IMR-90 (cell line): Measurements from ENCODE around the gene INPP5A. TPM values are rescaled to one million over a fixed set of nuclear protein-coding genes. Genes with fewer than 3 reads are reported as not detected.

Experiments used
- ATAC-seq: fragments of 200-7000 bp; cut with Tn5 transposase; 2 replicates; pipeline ENCODE4 v1.9.1; 2020; ENCODE audit warnings: low read depth, mild to moderate bottlenecking, moderate library complexity
- BruUV-seq: library from RNA; stranded (reverse); fragments of 400-500 nt; replicated peaks from 2 replicates; lab custom pipeline; 2021; lab: Mats Ljungman, UMichigan
- CTCF ChIA-PET: fragments of 300-600 bp; formaldehyde crosslinking; extraction: SDS; loops from one replicate; lab custom pipeline; 2021; ENCODE audit warnings: antibody characterized with exemption; lab: Yijun Ruan, JAX
- POLR2A ChIA-PET: fragments of 300-600 bp; sonication (Branson Sonifier 250); formaldehyde crosslinking; loops from one replicate; lab custom pipeline; 2022; ENCODE audit warnings: antibody characterized with exemption; ENCODE audit not compliant: unreplicated experiment; lab: Charles Lee
- DNase-seq: peaks from one replicate; pipeline ENCODE4 v3.0.0; 2013
- H2AFZ ChIP-seq: replicated peaks from 2 replicates; pipeline ENCODE3; 2013; ENCODE audit warnings: low read length, mild to moderate bottlenecking; ENCODE audit not compliant: poor library complexity
- H2AK5ac ChIP-seq: 2 replicates; pipeline ENCODE4 v1.6.1; 2013; ENCODE audit warnings: low read depth, low read length, inconsistent platforms
- H2AK9ac ChIP-seq: replicated peaks from 2 replicates; pipeline ENCODE3; 2013; ENCODE audit warnings: mild to moderate bottlenecking, low read depth, low read length, moderate library complexity; ENCODE audit not compliant: poor library complexity
- H2BK120ac ChIP-seq: 2 replicates; pipeline ENCODE4 v1.6.1; 2013; ENCODE audit warnings: low read depth, low read length, inconsistent platforms
- H2BK15ac ChIP-seq: 3 replicates; pipeline ENCODE4 v1.6.1; 2013; ENCODE audit warnings: low read depth, low read length, inconsistent platforms
- H2BK20ac ChIP-seq: 2 replicates; pipeline ENCODE4 v1.6.1; 2013; ENCODE audit warnings: low read depth, mild to moderate bottlenecking, inconsistent platforms, low read length, moderate library complexity
- H2BK5ac ChIP-seq: 2 replicates; pipeline ENCODE4 v1.6.1; 2013; ENCODE audit warnings: mild to moderate bottlenecking, low read depth, low read length, inconsistent platforms; ENCODE audit not compliant: poor library complexity, severe bottlenecking
- H3K14ac ChIP-seq: replicated peaks from 2 replicates; pipeline ENCODE4 v1.6.1; 2013; ENCODE audit warnings: low read depth, low read length, inconsistent platforms
- H3K18ac ChIP-seq: 2 replicates; pipeline ENCODE4 v1.6.1; 2013; ENCODE audit warnings: low read depth, low read length, control low read depth
- H3K23ac ChIP-seq: 2 replicates; pipeline ENCODE4 v1.6.1; 2013; ENCODE audit warnings: low read depth, low read length, inconsistent platforms
- H3K27ac ChIP-seq: 2 replicates; pipeline ENCODE4 v1.5.1; 2013; ENCODE audit warnings: mild to moderate bottlenecking, control low read depth, low read length; ENCODE audit not compliant: insufficient read depth
- H3K27me3 ChIP-seq: 2 replicates; pipeline ENCODE4 v1.6.1; 2013; ENCODE audit warnings: low read length; ENCODE audit not compliant: control insufficient read depth, insufficient read depth
- H3K36me3 ChIP-seq: 2 replicates; pipeline ENCODE4 v1.6.1; 2013; ENCODE audit warnings: low read length, mixed read lengths; ENCODE audit not compliant: control insufficient read depth, insufficient read depth
- H3K4ac ChIP-seq: 2 replicates; pipeline ENCODE4 v1.6.1; 2013; ENCODE audit warnings: low read depth, low read length, inconsistent platforms
- H3K4me1 ChIP-seq: 2 replicates; pipeline ENCODE4 v1.6.1; 2013; ENCODE audit warnings: low read length, mixed read lengths; ENCODE audit not compliant: control insufficient read depth, insufficient read depth
- H3K4me2 ChIP-seq: 2 replicates; pipeline ENCODE4 v1.6.1; 2013; ENCODE audit warnings: low read depth, mild to moderate bottlenecking, control low read depth, low read length, moderate library complexity
- H3K4me3 ChIP-seq: 2 replicates; pipeline ENCODE4 v1.5.1; 2013; ENCODE audit warnings: low read depth, mild to moderate bottlenecking, control low read depth, low read length, moderate library complexity; ENCODE audit not compliant: insufficient read depth
- H3K56ac ChIP-seq: 2 replicates; pipeline ENCODE4 v1.6.1; 2013; ENCODE audit warnings: low read length, inconsistent platforms; ENCODE audit not compliant: insufficient read depth; ENCODE audit errors: extremely low read depth
- H3K79me1 ChIP-seq, 2 experiments: 2 replicates each; pipeline ENCODE4 v1.6.1; 2013; ENCODE audit warnings: low read length in 2 of 2, inconsistent platforms in 1 of 2, low read depth in 1 of 2
- H3K9ac ChIP-seq: 2 replicates; pipeline ENCODE4 v1.6.1; 2013; ENCODE audit warnings: low read depth, low read length, control low read depth
- H3K9me1 ChIP-seq: 2 replicates; pipeline ENCODE4 v1.6.1; 2013; ENCODE audit warnings: low read length, inconsistent platforms; ENCODE audit not compliant: insufficient read depth
- H3K9me3 ChIP-seq: 2 replicates; pipeline ENCODE4 v1.6.1; 2013; ENCODE audit warnings: low read length; ENCODE audit not compliant: control insufficient read depth, insufficient read depth
- H4K20me1 ChIP-seq: 2 replicates; pipeline ENCODE4 v1.6.1; 2013; ENCODE audit warnings: low read length, inconsistent platforms; ENCODE audit not compliant: insufficient read depth
- H4K5ac ChIP-seq: 2 replicates; pipeline ENCODE4 v1.6.1; 2013; ENCODE audit warnings: mild to moderate bottlenecking, low read depth, low read length, control low read depth
- H4K8ac ChIP-seq, 2 experiments: 2 replicates each; pipeline ENCODE4 v1.6.1; 2013; ENCODE audit warnings: low read depth in 2 of 2, low read length in 2 of 2, control low read depth in 1 of 2, inconsistent platforms in 1 of 2
- H4K91ac ChIP-seq: 2 replicates; pipeline ENCODE4 v1.6.1; 2013; ENCODE audit warnings: low read depth, low read length, inconsistent platforms; ENCODE audit not compliant: insufficient read depth
- BHLHE40 ChIP-seq: fragments of 150-350 bp; IDR thresholded peaks from 2 replicates; pipeline ENCODE4 v1.6.1; 2016; ENCODE audit warnings: mild to moderate bottlenecking, low read depth, low read length
- CEBPB ChIP-seq: IDR thresholded peaks from 2 replicates; pipeline ENCODE4 v1.6.1; 2012; ENCODE audit warnings: low read depth, low read length, improper control_type of control experiment
- CHD1 ChIP-seq: IDR thresholded peaks from 2 replicates; pipeline ENCODE4 v1.6.1; 2012; ENCODE audit warnings: low read depth, low read length, improper control_type of control experiment
- FOS ChIP-seq: fragments of 150-350 bp; IDR thresholded peaks from 2 replicates; pipeline ENCODE4 v1.6.1; 2016; ENCODE audit warnings: low read depth, low read length
- MAFK ChIP-seq: IDR thresholded peaks from 2 replicates; pipeline ENCODE4 v1.6.1; 2012; ENCODE audit warnings: low read depth, low read length, improper control_type of control experiment
- MAZ ChIP-seq: IDR thresholded peaks from 2 replicates; pipeline ENCODE4 v1.6.1; 2012; ENCODE audit warnings: low read depth, mild to moderate bottlenecking, low read length, improper control_type of control experiment, moderate library complexity, borderline replicate concordance
- MXI1 ChIP-seq: IDR thresholded peaks from 2 replicates; pipeline ENCODE4 v1.6.1; 2012; ENCODE audit warnings: low read depth, mild to moderate bottlenecking, low read length, moderate library complexity, borderline replicate concordance
- NFE2L2 ChIP-seq: fragments of 150-350 bp; IDR thresholded peaks from 2 replicates; pipeline ENCODE4 v1.6.1; 2016; ENCODE audit warnings: low read depth, mild to moderate bottlenecking, low read length
- POLR2A ChIP-seq: IDR thresholded peaks from 2 replicates; pipeline ENCODE4 v1.6.1; 2012; ENCODE audit warnings: mild to moderate bottlenecking, low read depth, low read length
- RAD21 ChIP-seq: IDR thresholded peaks from 2 replicates; pipeline ENCODE4 v1.6.1; 2012; ENCODE audit warnings: low read length, improper control_type of control experiment
- RCOR1 ChIP-seq: IDR thresholded peaks from 2 replicates; pipeline ENCODE4 v1.6.1; 2012; ENCODE audit warnings: mild to moderate bottlenecking, low read length, improper control_type of control experiment; ENCODE audit not compliant: insufficient replicate concordance
- RFX5 ChIP-seq: IDR thresholded peaks from 2 replicates; pipeline ENCODE4 v1.8.0; 2012; ENCODE audit warnings: low read depth, mild to moderate bottlenecking, low read length, moderate library complexity
- SMC3 ChIP-seq: fragments of 150-350 bp; IDR thresholded peaks from 2 replicates; pipeline ENCODE4 v1.6.1; 2016; ENCODE audit warnings: low read depth, mild to moderate bottlenecking, antibody characterized with exemption, low read length, moderate library complexity
- USF2 ChIP-seq: fragments of 150-350 bp; IDR thresholded peaks from 2 replicates; pipeline ENCODE4 v1.6.1; 2017; ENCODE audit warnings: mild to moderate bottlenecking, antibody characterized with exemption, low read length, low read depth
- WGBS, 2 experiments: methylation state at CpG; one replicate each; pipeline versions ENCODE4 v1.1.5 to v1.1.7; 2013; ENCODE audit warnings: missing lambda C conversion rate in 2 of 2; ENCODE audit not compliant: insufficient read length in 1 of 2; ENCODE audit errors: extremely low coverage in 2 of 2; 5-methylcytosine and 5-hydroxymethylcytosine counted together
- dilution Hi-C: fragments of 300-500 bp; cut with HindIII; formaldehyde crosslinking; loops from one replicate; pipeline ENCODE4 v1.14.3; 2018; ENCODE audit warnings: low sequenced_read_pairs; ENCODE audit not compliant: unreplicated experiment
- in situ Hi-C: fragments of 300-500 bp; cut with MboI; formaldehyde crosslinking; loops from 3 replicates; pipeline ENCODE4 v1.14.3; 2019; ENCODE audit warnings: low sequenced_read_pairs, inconsistent platforms, mixed read lengths
- intact Hi-C: fragments of 100-400 bp; cut with micrococcal nuclease; formaldehyde crosslinking; loops from 2 replicates; pipeline ENCODE4 v1.10.0; 2022
- polyA plus RNA-seq, 3 experiments: library from polyadenylated mRNA; depleted of rRNA; stranded (reverse); fragments of >200 nt; gene quantifications; 2 replicates each; pipeline ENCODE4 v1.2.3, GENCODE V29; 2012; ENCODE audit warnings: low replicate concordance in 1 of 3
- total RNA-seq: library from RNA; depleted of rRNA; stranded (reverse); fragments of >200 nt; gene quantifications from 2 replicates; pipeline ENCODE4 v1.2.3, GENCODE V29; 2012
- TF ChIP-seq, protein P1 (sequence below): conservative IDR thresholded peaks from 2 replicates; pipeline ENCODE4 v1.5.1; 2012; ENCODE audit warnings: mild to moderate bottlenecking, low read depth, low read length, improper control_type of control experiment
- TF ChIP-seq, protein P2 (sequence below): fragments of 150-350 bp; IDR thresholded peaks from 2 replicates; pipeline ENCODE4 v1.6.1; 2016; ENCODE audit warnings: low read depth, mild to moderate bottlenecking, low read length, moderate library complexity, borderline replicate concordance

Gene INPP5A
- total and polyA plus RNA-seq, 2 of the 4 experiments (the other 2 are of a cell fraction), result 21.4 to 36.7 TPM

- Histone ChIP-seq H3K23ac (no peak overlapping the region), H2BK20ac (no peak overlapping the region), H3K36me3 (no peaks in the 10 kb centered on the region), H2AFZ (no peak overlapping the region), H2BK15ac (no peak overlapping the region), H3K27me3 (no peaks in the 10 kb centered on the region), H3K27ac (no peak overlapping the region), H4K20me1 (peaks cover 6% of the 10 kb centered on the region; the same call in 1 of the 2 replicates), H3K56ac (no peak overlapping the region), H4K91ac (no peak overlapping the region), H3K4me3 (no peak overlapping the region), H2AK9ac (no peak overlapping the region), H3K79me1 (peaks cover 26 to 37% of the 10 kb centered on the region in 2 experiments), H3K9me1 (peaks cover 13% of the 10 kb centered on the region), H2AK5ac (no peak overlapping the region), H2BK120ac (no peak overlapping the region), H2BK5ac (no peak overlapping the region), H3K4me1 (peaks cover 5% of the 10 kb centered on the region), H3K14ac (no peak overlapping the region), H3K9ac (no peak overlapping the region), H3K18ac (no peak overlapping the region), H3K9me3 (no peaks in the 10 kb centered on the region), H3K4ac (no peak overlapping the region), H3K4me2 (no peak overlapping the region), H4K5ac (no peak overlapping the region), H4K8ac (no peak overlapping the region)
- in situ Hi-C loops, result no loop called here
- DNase-seq (no peak), ATAC-seq (no peak)
- WGBS, 2 experiments, result no CpG with 5 or more reads among the region's 3 CpGs
- intact Hi-C loops, result no loop called here
- no TSS peak for BruUV-seq
- dilution Hi-C loops, result no loop called here
- TF ChIP-seq SMC3, result no peak
- TF ChIP-seq MXI1, result no peak
- TF ChIP-seq, protein P1, sequence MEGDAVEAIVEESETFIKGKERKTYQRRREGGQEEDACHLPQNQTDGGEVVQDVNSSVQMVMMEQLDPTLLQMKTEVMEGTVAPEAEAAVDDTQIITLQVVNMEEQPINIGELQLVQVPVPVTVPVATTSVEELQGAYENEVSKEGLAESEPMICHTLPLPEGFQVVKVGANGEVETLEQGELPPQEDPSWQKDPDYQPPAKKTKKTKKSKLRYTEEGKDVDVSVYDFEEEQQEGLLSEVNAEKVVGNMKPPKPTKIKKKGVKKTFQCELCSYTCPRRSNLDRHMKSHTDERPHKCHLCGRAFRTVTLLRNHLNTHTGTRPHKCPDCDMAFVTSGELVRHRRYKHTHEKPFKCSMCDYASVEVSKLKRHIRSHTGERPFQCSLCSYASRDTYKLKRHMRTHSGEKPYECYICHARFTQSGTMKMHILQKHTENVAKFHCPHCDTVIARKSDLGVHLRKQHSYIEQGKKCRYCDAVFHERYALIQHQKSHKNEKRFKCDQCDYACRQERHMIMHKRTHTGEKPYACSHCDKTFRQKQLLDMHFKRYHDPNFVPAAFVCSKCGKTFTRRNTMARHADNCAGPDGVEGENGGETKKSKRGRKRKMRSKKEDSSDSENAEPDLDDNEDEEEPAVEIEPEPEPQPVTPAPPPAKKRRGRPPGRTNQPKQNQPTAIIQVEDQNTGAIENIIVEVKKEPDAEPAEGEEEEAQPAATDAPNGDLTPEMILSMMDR, result no peak
- TF ChIP-seq RAD21, result no peak
- no peak for TF ChIP-seq FOS
- TF ChIP-seq, protein P2, sequence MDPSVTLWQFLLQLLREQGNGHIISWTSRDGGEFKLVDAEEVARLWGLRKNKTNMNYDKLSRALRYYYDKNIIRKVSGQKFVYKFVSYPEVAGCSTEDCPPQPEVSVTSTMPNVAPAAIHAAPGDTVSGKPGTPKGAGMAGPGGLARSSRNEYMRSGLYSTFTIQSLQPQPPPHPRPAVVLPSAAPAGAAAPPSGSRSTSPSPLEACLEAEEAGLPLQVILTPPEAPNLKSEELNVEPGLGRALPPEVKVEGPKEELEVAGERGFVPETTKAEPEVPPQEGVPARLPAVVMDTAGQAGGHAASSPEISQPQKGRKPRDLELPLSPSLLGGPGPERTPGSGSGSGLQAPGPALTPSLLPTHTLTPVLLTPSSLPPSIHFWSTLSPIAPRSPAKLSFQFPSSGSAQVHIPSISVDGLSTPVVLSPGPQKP, result no peak
- no peak for TF ChIP-seq RFX5
- TF ChIP-seq MAZ, result no peak
- TF ChIP-seq NFE2L2, result no peak
- TF ChIP-seq RCOR1, result no peak
- TF ChIP-seq BHLHE40, result no peak
- TF ChIP-seq USF2, result no peak
- no peak for TF ChIP-seq POLR2A
- TF ChIP-seq MAFK, result no peak
- no peak for TF ChIP-seq CEBPB
- no peak for TF ChIP-seq CHD1
- POLR2A ChIA-PET, result no interaction called here
- CTCF ChIA-PET, result no interaction called here
Observed at GRCh38 chr10:132679640-132680039, 142.1 kb downstream of the INPP5A start.
